Measurements from ENCODE around the gene TAS1R1.
"Not testable (repeated sequence)": the region's sequence is repeated elsewhere in the genome, so short reads cannot be mapped to it uniquely, and the experiment has no call there.

Gene TAS1R1

DNA sequence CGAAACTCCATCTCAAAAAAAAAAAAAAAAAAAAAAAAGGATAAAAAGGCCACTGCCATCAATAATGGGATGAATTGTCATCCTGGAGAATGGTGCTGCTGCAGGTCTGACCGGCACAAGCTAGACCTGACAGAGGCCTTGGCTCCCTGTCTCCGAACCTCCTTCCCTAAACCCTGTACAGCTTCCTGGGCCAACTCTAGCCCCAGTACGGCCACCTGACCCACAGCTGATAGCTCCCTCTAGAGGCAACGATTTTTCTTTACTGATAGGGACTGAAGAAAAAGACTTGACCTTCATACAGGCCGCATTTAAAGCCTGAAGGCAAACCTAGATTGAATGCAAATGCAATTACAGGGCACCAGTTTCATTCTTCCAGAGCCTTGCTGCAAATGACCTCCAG lies 31.5 kb upstream of the TAS1R1 start:
- DNase-seq = no peak

DNA sequence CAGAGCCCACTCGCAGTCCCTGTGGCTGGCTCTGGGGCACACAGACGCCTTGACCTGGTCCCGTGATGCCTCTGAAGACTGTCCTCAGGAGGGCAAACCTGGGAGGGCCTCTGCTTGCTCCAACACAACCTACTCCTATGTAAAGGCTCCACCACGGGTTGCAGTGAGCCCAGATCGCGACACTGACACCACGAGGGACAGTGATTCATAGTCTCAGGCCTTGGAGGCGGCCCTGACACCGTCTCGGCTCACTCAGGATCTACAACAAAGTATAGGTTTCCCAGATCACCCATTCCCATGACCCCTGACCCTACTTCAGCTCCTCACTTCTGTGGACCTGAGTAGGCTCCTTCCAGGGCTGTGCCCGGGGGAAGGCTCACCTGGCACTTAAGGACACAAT lies 28.8 kb upstream of the TAS1R1 start:
- DNase-seq = no peak

DNA sequence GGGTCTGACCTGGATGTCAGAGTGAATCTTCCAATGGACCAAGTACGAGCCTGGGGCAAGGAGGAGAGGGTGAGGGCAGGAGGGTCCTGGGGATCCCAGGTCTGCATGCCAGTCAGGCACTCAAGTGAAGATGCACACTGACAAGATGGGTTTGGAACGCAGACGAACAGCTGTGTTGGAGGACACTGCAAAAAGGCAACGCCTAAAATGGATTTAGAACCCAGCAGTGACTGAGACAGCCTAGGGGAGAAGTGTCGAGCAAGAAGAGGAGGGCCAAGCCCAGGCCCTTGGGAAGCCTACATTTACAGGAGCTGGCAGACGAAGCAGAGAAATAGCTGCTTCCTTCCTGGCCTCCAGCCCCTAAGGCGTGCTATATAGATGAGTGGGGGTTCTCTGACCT lies 26.6 kb upstream of the TAS1R1 start:
- no peak for DNase-seq

DNA sequence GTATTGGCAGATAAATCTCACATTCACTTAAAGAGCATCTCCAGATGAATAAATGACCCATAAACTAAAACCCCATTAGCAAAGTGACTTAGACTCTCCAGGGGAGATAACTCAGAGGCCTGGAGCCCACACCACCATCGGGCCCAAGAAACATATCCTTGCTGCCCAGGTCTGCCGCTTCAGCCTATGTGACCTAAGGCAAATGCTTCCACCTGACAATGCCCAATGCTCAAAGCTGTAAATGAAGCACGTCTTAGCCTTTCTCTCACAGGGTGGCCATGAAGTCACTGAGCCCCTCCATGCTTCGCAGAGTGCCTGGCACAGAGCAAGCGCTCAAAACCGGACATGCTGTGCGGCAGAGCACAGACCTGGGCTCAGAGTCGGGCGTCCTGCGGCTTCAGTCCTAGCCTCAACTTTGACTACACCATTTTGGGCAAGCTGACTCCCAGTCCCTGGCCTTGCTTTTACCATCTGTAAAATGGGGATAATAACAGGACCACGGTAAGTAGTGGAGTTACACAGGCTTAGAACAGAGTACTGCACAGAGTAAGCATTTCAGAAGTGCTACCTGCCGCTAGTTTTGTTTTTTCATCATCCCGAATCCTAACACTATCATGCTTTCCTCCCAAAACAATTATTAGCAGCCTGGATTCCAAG lies 24.5 kb upstream of the TAS1R1 start:
- no peak for DNase-seq

DNA sequence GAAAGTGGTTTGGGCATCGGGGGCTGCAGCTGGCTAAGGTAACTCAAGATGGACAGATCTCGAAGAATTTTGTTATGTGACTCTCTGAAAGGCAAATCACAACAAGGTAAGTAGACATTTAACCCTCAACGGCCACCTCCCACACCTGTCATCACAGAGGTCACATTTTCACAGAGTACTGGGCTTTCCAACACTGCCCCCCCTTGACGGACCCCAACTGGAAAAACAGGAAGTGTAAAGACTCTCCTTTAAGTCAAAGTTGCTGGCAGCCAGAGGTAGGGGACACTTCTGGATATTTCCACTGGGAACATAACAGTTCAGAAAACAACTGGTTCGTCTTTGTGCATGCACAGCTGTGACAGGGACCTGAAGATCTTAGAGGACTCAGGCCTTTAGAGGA lies 23.1 kb upstream of the TAS1R1 start:
- no peak for DNase-seq

DNA sequence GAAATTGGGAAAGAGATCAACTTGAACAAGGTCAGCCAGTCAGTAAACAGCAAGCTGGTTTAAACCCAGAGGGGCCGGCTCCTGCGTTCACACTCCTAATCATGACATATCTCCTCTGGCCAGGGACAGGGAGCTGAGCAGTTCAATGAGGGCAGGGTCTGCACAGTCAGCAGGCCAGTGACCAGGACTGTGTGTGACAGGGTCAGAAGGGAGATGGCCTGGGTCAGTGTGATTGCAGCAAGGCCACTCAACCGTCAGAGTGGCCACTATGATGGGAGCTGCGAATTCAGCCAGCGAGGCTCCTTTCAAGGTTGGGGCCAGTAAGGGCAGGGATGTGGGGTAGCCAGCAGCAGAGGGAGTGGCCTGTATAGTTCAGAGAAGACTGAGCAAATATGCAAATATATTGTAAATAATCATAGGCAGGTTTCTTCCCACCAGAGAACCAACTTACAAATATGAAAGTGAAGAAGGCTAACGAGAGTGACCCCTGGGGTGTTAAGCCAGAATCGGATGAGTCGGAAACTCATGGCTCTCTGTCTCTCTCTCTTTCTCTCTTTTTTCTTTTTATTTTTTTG lies 20.8 kb upstream of the TAS1R1 start:
- DNase-seq = no peak

DNA sequence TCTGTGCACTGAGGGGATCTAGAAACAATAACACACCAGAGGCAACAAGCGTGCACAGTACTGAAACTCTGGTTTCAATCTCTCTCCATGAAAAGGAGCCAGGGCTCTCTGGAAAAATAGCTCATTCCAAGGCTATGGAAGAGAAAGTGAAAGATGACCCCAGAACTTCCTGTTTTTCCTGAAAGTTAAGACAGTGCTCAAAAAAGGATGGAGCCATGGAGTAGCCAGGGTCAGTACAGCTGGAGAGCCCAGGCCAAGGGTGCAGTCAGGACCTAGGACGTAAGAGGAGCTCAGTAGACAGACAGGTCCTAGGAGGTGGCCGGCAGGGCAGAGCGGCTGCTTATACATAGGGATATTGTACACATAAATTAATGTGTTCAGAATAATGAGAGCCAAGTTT lies 19.9 kb upstream of the TAS1R1 start:
- no peak for DNase-seq

DNA sequence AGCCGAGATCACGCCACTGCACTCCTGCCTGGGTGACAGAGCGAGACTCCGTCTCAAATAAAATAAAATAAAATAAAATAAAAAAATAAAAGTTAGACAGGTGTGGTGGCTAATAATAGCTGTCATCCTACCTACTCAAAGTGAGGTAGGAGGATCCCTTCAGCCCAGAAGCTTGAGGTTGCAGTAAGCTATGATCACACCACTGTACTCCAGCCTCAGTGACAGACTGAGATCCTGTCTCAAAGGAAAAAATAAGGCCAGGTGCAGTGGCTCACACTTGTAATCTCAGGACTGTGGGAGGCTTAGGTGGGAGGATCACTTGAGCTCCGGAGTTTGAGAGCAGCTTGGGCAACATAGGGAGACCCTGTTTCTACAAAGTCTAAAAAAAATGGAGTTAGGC lies 18.8 kb upstream of the TAS1R1 start:
- no peak for DNase-seq

DNA sequence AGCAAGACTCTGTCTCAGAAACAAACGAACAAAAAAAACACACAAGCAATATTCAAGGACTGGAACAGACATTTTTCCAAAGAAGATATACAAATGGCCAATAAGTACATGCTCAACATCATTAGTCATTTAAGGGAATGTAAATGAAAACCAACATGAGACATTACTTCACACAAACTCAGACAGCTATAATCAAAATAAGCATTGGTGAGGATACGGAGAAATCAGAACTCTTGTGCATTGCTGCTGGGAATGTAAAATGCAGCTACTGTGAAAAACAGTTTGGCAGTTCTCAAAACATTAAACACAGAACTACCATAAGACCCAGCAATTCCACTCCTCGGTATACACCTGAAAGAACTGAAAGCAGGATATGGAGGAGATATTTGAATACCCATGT lies 16.2 kb upstream of the TAS1R1 start:
- DNase-seq = no peak

DNA sequence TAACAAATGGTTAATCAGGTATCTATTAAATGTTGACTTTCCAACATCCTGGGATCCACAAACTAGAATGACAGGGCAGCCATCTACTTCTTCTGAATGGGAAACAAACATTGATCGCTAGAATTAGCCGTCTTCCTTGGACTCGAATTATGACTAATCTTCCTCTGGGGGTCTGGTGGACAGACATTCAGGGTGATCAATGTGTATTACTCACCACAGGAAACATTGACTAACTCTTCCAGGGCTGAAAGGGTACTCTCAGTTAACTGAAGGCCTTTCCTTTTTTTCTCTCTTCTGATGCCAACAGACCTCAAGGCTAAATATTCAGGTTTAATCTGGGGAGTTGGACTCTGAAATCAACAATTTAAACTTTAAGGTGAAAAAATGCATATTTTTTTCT lies 10.3 kb upstream of the TAS1R1 start:
- no peak for DNase-seq

DNA sequence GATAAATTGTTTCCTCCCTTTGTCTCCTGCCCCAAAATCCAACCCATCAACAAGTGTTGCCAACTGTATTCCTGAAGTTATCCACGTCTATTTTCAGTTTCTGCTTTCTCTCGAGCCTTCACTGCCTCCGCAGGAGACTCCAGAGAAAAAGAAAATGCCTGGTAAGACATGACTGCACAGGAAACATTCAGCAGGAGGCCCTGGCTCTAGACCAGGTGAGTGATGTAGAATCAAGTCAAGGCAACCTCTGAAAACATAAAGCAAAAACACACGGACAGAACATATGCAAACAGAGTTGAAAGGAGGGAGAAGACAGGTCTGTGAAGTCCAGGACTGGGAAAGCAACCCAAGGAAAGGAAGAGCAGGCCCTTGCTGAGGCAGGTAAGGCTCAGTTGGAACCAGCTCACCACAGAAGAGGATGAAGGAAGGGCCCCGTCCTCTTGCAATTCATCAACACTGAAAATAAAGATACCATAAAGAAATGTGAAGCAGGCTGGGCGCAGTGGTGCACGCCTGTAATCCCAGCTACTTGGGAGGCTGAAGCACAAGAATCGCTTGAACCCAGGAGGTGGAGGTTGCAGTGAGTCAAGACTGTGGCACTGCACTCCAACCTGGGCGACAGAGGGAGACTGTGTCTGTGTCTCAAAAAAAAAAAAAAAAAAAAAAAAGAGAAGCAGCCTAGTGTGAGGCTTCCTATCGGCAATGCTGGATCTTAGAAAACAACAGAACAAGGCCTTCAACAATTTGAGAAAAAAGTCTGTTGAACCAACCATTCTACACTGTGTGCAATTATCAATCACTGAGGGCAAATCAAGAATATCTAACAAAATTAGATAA lies 9.6 kb upstream of the TAS1R1 start:
- DNase-seq = no peak

DNA sequence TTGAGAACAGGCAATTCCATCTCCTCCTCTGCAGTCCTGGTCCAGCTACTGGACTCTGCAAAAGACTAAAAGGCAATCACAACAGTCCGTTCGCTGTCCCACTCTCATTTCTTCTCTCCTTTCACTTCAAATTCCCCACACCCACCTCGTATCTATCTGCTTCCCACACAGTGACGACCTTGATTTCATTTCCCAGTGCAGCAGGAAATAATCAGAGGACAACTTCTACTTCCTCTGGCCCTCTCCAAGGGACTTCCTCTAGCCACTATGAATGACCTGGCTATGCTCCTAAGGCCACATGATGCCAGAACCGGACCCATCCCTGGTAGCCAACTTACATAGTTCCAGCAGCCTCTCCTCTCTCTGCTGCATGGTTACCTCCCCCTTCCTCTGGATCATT lies 8.8 kb upstream of the TAS1R1 start:
- DNase-seq = no peak

DNA sequence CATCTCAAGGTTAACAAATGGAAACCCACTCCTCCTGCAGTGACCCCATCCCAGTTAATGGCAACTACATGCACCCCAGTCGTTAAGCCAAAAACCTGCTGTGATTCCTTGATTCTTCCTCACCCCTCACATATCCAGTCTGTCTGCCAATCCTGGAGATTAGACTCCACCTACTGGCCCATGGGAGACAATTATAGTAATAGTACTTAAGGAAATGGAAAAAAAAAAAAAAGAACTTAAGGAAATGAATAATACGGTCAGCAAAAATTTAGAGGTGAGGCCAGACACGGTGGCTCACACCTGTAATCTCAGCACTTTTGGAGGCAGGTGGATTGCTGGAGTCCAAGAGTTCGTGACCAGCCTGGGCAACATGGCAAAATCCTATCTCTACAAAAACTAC lies 7.8 kb upstream of the TAS1R1 start:
- DNase-seq = no peak

DNA sequence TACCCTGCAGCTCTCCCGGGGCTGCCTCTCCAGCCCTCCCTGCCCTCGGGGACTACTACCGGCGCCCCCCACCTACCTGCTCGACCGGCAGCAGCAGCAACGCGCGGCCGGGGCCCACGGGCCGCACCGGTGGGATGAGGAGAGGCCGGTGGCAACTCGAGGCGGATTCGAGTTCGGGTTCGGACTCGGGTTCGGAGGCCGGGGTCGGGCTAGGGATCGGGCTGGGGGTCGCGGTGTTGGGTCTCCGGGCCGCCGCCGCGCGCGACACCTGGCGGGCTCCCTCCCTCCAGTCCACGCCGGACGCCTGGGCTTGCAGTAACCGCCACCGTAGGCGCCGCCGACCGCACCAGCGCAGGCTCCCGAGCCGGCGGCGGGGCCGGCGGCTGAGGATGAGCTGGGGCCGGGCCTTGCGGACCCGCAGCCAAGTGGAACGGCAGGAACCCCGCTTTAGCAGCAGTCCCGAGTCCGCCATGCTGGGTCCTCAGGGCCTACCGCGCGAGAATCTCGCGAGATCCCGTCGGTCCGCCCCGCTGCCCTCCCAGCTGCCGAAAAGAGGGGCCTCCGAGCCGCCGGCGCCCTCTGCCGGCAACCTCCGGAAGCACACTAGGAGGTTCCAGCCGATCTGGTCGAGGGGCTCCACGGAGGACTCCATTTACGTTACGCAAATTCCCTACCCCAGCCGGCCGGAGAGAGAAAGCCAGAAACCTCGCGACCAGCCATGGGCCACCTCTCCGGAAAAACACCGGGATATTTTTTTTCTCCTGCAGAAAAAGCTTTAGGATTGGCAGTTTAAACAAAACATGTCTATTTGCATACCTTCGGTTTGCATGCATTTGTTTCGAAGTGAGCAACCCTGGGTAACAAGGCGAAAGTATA lies 838 bp upstream of the TAS1R1 start, which contains the start of gene NOL9:
NOL9 (minus strand) TSS at position 483 of the 876 bp plus-strand sequence; CDS start at position 472, 11 bp downstream.
- peak; percentile 98 for DNase-seq

DNA sequence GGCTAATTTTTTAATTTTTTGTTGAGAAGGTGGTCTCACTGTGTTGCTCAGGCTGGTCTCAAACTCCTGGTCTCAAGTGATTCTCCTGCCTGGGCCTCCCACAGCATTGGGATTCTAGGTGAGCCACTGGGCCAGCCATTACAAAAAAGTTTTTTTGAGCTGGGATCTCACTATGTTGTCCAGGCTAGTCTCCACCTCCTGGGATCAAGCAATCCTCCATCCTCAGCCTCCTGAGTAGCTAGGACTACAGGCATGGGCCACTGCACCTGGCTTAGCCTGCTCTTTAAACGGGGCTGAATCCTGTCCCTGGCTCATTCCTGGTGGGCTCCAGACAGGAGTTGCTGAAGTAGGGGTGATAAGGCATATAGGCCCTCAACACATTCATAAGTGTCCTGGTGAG lies 2.5 kb downstream of the TAS1R1 start:
- DNase-seq = no peak

DNA sequence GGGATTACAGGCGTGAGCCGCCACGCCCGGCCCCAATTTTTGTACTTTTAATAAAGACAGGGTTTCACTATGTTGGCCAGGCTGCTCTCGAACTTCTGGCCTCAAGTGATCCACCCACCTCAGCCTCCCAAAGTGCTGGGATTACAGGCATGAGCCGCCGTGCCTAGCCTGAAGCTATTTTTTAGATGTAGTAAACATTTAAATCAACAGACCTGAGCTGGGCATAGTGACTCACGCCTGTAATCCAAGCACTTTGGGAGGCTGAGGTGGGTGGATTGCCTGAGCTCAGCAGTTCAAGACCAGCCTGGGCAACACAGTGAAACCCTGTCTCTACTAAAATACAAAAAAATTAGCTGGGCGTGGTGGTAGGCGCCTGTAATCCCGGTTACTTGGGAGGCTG lies 4.1 kb downstream of the TAS1R1 start:
- not testable (repeated sequence) for DNase-seq

DNA sequence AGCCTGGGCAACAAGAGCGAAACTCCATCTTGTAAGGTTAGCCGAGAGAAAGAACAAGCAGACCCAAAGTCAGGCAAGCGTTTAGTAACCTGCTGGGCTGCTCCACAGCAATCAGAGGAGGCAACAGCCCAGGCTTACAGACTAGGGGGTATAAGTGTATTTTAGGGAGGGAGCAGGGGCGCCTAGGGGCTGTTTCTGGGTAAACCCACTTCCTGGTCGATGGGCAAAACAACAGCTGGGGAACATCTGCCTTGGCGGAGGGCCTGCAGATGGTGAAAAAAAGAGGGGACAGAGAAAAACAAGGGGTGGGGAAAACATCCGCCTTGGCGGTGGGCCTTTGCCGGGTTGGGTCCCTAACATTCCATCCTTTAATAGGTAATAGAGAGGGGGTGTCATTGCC lies 5.2 kb downstream of the TAS1R1 start:
- DNase-seq = no peak

DNA sequence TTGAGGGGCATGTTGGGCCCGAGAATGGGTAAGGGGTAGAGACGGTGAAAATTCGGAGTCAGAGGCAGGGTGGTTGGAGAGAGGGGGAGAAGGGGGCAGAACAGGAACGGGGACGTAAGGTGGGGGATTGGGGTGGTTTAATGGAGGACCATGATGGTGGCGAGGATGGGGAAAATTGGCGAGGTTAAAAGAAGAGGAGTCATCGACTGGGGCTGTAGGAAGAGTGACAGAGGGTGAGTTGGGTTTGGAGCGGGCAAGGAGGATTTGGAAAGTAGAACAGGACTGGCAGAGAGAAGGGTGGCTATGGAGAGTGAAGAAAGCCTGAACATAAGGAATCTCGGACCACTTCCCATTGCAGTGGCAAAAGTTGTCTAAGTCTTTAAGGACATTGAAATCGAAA lies 13.9 kb downstream of the TAS1R1 start:
- DNase-seq = no peak

DNA sequence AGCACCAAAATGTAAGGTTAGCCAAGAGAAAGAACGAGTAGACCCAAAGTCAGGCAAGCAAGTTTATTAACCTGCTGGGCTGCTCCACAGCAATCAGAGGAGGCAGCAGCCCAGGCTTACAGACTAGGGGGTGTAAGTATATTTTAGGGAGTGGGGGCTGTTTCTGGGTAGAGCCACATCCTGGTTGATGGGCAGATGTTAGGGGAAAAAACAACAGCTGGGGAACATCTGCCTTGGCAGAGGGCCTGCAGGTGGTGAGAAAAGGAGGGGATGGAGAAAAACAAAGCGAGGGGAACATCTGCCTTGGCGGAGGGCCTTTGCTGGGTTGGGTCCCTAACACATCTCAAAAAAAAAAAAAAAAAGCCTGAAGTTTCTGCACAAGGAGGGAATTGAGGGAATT lies 15.0 kb downstream of the TAS1R1 start:
- no peak for DNase-seq

DNA sequence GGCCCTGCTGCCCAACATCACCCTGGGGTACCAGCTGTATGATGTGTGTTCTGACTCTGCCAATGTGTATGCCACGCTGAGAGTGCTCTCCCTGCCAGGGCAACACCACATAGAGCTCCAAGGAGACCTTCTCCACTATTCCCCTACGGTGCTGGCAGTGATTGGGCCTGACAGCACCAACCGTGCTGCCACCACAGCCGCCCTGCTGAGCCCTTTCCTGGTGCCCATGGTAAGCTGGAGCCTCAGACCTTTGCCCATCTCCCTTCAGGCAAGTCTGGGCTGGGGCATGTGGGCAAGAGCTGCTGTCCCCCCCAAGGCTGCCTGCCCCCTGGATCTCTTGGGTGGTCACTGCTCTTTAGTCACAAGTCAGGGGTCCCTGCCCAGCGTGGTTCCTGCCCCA lies 15.9 kb downstream of the TAS1R1 start:
- no peak for DNase-seq

DNA sequence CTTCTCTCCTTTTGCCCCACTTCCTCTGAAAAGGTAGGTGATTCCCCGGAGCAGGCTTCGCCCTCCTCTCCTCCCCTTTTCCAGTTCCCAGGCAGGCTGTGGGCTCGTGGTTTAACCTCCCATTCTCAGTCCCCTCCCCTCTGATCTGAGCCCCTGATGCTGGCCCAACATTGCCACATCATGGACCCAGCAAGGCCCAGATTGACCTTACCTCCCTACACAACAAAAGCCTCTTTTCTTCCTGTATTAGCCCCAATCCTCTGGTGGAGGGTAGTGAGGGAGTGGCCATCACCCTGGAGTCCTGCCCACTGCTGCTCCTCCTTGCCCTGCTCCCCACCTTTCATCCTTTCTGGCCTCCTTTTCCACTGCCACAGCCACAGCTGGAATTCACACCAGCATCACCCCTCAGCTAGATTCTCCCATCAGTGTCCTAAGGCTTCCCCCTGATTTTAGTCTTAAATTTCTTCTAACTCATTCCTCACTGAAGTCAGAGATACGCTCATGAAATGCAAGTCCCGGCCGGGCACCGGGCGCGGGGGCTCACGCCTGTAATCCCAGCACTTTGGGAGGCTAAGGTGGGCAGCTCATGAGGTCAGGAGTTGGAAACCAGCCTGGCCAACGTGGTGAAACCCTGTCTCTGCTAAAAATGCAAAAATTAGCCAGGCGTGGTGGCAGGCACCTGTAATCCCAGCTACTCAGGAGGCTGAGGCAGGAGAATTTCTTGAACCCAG lies 17.7 kb downstream of the TAS1R1 start:
- no peak for DNase-seq

DNA sequence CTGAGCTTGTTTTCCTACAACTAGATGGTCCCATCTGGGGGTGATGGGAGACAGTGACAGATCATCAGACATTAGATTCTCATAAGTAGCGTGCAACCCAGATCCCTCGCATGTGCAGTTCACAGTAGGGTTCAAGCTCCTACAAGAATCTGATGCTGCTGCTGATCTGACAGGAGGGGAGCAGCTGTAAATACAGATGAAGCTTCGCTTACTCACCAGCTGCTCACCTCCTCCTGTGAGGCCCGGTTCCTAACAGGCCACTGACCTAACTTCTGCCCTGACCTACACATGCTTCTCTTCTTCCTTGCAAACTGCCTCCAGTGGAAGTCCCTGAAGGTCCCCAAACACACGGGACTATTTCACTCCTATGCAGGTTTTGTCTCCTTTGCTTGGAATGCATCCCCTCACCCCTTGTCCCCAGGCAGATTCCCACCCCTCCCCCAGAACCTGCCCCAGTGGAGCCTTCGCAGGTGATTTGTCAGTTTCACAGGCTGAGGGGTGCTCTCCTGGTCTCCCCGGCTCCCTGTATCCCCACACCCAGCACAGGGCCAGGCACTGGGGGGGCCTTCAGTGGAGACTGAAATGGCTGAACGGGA lies 19.0 kb downstream of the TAS1R1 start:
- DNase-seq = no peak
